GM12874 (cell line): ENCODE measurements around the gene INPP5F.

Experiments
- TF ChIP-seq, protein P1 (sequence below): IDR thresholded peaks from 2 replicates; pipeline ENCODE4 v1.5.1; 2011; ENCODE audit warnings: low read depth, mild to moderate bottlenecking, control low read depth, low read length, moderate library complexity; ENCODE audit not compliant: insufficient read depth

The INPP5F gene

DNA sequence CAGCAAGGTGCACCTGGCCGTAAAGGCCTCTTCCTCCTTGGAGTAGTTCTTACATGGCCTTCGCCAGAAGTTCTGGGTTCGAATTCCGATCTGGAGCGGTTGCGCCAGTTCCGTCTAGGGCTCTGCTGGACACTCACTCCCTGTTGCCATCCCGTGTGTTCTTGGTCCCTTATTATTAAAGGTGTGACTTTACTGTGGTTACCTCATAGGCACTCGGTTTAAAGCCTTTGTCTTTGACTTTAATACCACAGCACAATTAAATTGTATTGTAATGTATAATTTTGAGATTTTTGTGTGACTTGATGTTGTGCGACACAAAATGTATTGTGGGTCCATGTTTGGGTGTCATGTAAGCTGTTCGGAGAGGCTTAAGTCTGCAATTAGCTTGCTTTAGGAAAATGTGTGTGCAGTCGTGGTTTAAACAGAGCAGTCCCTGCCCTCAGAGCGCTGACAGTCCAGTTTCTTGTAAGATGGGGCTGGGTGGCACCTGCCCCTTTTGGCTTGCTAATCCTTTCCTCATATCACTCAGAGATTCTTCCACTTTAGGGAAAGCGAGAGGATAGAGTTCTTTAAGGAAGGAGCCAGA, 919 bp downstream of the INPP5F start:
- TF ChIP-seq, protein P1, sequence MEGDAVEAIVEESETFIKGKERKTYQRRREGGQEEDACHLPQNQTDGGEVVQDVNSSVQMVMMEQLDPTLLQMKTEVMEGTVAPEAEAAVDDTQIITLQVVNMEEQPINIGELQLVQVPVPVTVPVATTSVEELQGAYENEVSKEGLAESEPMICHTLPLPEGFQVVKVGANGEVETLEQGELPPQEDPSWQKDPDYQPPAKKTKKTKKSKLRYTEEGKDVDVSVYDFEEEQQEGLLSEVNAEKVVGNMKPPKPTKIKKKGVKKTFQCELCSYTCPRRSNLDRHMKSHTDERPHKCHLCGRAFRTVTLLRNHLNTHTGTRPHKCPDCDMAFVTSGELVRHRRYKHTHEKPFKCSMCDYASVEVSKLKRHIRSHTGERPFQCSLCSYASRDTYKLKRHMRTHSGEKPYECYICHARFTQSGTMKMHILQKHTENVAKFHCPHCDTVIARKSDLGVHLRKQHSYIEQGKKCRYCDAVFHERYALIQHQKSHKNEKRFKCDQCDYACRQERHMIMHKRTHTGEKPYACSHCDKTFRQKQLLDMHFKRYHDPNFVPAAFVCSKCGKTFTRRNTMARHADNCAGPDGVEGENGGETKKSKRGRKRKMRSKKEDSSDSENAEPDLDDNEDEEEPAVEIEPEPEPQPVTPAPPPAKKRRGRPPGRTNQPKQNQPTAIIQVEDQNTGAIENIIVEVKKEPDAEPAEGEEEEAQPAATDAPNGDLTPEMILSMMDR = no peak

DNA sequence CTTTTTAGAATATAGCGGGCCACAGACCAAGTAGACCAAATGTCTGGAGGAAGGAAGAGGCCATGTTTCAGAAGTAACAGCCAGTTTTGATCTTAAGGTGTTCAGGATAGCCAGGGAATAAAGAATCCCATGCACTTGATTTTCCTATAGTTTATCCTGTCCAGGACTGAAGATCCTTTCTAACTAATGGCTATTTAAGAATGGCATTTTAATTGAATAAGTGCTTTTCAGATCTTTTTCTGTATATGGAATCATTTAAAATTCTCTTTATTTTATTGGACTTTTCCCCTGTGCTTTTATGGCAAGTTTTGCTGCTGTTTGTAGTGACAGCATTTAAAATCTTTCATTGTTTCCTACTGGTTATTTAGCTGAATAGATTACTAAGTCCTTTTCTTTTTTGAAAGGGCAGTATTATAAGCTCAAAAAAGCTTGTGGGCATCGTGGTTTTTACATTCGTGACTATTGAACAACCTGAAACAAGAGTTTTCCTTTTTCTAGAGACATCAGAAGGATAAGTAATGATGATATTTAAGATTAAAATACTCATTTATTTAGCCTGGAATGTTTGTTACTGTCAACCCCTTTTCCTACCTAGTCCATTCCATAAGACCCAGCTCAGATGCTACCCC, 2.4 kb downstream of the INPP5F start:
- TF ChIP-seq, protein P1 = no peak

DNA sequence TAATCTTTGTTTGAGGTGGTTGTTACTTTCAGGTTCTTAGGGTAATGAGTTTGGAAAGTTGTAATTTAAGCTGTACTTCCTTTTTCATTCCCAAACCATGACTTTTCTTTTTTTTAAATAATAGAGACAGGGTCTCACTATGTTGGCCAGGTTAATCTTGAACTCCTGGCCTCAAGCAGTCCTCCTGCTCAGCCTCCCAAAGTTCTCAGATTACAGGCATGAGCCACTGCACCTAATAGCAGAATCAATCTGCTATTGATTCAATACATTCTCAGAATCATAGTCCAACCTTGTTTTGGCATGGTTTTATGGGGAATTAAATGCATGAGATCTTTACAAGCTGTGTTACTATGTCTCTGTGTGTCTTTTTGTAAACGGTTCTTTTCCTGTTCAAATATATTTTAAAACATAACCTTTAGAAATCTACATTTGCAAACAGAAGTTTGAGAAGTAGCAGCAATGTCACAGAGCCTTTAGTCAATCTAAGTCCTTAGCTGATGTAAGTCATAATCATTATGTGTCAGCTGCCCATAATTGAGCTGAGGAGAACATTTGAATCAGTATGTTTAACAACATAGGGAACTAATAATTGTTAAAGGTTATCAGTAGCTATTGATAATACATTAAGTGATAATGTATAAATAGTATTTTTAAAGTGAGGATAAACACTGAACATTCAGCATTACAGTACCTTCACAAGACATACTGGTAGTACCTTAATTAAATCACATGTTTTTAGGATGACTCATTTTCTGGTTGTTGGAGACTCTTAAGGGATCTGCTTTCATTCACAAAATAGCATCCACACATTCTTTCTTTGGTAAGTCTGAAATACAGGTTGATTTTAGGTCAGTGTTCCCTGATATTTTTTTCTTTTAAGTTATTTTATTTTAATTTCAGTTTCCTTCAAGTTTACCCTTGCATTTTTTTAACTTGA, 8.8 kb downstream of the INPP5F start:
- TF ChIP-seq, protein P1 = no peak

DNA sequence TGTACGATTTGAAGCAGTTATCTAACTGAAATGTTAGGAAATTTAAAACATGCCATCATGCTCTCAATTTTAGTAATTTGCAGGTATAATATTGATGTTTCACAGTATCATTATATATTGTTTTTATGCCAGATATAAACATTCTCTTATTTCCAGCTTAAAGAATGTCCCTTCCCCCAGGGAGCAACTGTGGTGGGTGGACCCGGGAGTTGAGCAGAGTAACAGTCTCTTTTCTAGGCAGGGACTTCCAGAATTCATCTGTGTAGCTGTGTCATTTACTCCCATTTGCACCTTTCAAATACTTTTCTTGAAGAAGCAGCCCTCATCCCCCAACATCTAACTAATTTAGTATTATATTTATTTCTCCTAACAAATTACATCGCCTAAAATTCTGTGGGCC, 9.6 kb downstream of the INPP5F start:
- TF ChIP-seq, protein P1 = no peak

DNA sequence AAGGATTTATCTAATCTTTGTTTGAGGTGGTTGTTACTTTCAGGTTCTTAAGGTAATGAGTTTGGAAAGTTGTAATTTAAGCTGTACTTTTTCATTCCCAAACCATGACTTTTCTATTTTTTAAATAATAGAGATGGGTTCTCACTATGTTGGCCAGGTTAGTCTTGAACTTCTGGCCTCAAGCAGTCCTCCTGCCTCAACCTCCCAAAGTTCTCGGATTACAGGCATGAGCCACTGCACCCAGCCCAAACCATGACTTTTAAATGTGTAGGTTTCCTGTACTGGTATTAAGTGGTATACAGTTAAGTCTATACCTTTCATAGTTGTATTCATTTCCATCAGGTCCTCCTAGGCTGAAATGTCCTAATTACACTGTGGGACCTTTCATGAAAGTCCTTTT, 10.4 kb downstream of the INPP5F start:
- TF ChIP-seq, protein P1 = no peak

DNA sequence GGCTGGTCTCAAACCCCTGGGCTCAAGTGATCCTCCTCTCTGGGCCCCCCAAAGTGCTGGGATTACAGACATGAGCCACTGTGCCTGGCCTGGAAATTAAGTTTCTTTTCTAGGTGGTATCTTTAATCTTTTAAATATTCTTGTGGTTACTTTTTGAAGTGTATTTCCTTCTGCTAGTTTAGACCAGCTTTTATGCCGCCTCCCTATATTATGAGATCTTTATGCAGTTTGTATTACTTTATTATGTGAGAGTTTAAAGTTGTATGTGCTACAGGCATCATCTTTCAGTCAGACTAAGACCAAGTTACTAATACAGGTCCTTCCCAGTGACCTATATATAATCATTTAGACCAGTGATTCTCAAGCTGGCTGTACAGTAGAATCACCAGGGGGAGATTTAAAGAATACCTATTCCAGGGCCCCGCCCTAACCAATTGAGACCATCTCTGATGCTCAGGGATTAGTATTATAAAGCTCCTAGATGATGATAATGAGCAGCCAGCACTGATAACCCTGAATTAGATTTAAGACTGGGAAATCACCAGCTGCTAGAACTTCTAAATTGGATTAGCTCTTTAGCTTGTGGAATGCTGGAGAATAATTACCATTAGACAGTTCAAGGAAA, 11.3 kb downstream of the INPP5F start:
- TF ChIP-seq, protein P1 = no peak

DNA sequence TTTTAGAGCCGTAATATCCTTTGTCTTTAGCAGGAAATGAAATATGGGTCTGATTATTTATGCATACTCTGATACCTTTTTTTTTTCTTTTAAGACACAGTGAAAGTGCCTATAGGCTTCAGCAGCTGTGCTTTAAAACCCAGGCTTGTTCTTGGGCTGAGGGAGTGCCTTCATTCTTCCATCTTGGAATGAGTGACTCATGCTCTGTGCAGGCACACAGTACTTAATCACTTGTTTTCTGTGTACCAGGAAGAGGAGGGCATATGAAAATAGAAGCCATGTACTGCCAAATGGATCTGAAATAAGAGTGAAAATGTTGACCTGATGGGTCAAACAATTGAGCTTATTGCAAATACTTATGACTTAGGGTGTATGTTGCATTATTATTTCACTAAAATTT, 12.0 kb downstream of the INPP5F start:
- TF ChIP-seq, protein P1 = no peak
